ENCODE results near the gene HSH2D.
"Not testable (repeated sequence)": the region's sequence is repeated elsewhere in the genome, so short reads cannot be mapped to it uniquely, and the experiment has no call there.

Gene HSH2D

DNA sequence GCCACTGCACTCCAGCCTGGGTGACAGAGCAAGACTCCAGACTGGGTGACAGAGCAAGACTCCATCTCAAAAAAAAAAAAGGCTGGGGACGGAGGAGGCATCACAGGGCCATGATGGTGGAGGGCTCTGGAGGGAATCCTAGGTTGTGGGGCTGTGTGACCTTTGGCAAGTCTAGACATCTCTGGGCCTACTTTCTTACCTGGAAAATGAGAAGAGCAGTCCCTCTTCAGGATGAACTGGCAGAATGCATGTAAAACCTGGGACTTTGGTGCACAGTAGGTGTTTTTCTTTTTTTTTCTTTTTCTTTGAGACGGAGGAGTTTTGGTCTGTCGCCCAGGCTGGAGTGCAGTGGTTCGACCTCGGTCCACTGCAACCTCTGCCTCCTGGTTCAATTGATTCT is 16.2 kb downstream of the HSH2D start:
- DNase-seq, result no peak

DNA sequence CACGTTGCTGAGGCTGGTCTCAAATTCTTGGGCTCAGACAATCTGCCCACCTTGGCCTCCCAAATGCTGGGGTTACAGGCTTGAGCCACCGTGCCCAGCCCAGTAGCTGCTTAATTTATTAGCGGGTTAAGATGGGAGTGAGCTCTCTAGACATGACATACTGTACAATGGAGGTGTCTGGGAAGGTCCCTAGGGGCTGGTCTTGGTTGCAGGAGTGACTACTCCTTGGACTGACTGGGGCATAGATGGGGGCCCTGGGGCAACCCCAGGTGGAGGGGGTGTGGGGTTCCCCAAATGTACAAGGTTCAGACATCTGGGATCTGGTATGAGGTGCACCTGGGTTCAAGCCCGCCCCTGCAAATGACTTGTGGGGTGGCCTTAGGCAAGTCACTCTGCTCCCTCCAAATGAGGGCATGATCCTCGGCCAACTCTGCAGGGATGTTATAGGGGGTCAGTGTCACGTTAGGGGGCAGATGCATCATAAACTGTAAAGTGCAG is 17.0 kb downstream of the HSH2D start:
- no peak for DNase-seq

DNA sequence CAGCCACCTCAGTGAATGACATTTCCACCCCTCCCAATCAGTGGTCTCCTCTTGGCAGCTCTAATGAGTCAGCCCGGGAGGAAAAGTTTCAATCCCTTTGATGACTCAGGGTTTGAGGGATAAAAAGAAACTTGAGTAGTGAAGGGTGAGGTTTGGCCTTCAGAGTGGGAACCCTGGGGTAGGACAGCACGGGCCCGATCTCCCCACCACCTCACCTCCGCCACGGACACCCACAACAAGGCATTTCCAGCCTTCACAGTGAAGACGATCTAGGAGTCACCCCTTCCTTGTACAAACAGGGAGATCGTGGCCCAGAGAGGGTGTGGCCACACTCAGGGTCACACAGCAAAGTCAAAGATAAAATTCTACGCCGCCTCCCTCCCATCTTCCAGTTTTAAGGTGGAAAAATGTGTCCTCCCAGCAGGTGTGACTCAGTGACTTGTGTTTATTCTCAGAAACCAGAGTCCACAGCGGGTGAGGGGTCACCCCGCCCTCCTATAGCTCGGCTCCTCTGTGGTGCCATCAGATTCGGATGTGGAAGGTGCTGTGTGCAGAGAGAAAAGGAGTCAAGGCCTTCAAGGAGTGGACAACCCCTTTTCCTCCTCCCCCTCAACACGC is 17.6 kb downstream of the HSH2D start:
- DNase-seq, result no peak

DNA sequence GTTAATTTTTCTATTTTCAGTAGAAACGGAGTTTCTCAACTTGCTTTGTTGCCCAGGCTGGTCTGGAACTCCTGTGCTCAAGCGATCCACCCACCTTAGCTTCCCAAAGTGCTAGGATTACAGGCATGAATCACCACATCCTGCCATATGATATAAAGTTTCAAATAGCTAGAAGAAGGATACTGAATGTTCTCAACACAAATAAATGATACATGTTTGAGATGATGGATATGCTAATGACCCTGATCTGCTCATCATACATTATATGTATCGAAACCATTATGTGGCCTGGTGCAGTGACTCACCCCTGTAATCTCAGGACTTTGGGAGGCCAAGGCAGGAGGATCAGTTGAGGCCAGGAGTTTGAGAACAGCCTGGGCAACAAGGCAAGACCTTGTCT is 18.4 kb downstream of the HSH2D start:
- DNase-seq, result no peak

DNA sequence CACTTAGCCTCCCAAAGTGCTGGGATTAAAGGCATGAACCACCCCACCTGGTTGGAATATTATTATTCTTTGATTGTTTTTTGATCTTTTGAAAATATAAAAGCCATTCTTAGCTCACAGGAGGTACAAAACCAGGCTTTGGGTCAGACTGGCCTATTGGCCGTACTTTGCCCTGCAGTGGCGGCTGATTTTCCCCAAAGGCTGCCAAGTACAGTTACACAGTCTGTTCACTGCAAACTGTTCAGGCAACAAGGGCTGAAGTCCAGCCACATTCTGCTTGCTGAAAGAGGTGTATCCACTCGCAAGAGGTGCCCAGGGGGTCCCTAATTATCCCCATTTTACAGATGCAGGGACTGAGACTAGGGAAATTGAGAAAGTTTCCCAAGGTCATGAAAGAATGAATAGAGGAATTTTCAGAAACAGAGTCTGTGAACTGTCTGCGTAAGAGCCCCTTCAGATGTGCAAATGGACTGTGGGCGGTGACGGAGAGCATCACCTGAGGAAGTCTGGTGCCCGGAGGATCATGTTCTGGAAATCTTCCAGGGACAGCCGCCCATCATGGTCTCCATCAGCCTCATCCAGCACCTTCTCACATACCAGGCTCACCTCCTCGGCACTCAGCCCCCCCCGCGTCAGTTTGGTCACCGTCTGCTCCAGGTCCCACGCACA is 20.9 kb downstream of the HSH2D start:
- DNase-seq, result no peak

DNA sequence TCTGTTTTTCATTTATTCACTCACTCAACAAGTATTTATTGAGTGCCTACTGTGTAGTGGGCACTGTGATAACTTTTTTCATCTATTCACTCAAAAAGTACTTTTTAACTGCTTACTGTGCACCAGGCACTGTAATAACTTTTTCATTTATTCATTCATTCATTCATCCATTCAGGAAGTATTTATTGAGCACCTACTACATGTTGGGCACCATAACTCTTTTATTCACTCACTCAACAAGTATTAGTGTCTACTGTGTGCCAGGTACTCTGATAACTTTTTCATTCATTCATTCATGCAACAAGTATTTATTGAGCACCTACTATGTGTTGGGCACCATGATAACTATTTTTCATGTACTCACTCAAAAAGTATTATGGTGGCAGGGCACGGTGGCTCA is 22.9 kb downstream of the HSH2D start:
- DNase-seq, result no peak

DNA sequence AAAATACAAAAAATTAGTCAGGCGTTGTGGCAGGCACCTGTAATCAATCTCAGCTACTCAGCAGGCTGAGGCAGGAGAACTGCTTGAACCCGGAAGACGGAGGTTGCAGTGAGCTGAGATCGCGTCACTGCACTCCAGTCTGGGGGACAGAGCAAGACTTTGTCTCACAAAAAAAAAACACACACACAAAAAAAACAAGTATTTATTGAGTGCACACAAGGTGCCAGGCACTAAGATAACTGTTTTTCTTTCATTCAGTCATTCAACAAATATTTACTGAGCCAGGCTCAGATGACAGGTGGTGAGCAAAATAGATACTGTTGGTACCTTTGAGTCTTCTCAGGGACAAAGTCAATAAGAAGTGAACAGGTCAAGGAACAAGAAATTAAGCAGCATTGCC is 23.6 kb downstream of the HSH2D start:
- no peak for DNase-seq

DNA sequence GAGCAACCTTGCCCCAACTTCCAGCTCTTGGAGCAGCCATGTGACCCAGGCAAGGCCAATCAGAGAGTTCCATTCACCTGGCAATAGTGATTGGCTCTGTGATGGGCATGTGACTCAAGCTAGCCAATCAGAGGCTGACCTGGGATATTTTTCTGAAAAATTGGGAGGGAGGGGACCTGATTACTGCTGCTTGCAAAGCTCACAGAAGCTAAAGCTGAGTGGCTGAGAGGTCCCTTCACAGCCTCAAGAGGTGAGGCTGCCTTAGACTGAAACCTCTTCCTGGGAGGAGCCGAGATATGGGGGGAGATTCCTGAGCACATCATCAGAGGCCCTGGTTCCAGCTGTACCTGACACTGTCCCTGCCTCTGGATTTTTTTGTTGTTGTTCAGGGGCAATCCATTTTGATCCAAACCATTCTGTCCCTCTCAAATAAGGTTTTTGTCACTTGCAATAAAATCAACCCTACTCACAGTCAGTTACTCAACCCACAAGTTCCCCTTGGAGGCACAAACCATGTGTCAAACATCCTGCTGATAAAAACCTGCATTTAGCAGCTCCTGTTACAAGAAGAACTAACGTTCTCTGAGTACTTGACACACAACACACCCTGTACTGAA is 25.1 kb downstream of the HSH2D start:
- DNase-seq, result no peak

DNA sequence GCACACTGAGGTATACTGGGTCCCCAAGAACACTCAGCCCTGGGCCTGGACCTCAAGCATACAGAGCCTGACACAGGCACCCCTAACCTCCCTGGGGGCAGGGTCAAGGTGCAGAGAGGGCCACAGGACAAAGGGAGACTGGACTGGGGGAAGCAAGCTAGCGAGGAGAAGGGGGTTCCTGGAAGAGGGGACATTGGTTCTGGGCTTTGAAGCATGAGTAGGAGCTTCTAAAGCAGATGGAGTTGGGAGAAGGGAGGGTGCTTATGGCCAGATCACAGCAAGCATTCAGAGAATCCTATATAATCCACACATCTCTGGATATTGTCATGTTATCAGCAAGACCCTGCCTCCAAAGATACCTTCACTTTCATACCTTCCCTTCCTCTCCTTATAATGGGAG is 26.6 kb downstream of the HSH2D start:
- no peak for DNase-seq

DNA sequence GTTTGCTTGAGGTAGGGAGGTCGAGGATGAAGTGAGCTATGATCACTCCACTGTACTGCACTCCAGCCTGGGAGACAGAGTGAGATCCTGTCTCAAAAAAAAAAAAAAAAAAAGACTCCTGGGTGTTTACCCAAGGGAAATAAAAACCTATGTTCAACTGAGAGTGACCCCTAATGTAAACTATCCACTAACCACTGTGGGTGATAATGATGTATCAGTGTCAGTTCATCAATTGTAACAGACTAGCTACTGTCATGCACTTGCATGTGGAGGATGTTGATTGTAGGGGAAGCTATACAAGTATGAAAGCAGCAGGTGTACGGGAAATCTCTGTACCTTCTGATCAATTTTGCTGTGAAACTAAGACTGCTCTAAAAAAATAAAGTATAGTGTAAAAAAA is 32.5 kb downstream of the HSH2D start:
- DNase-seq, result no peak

DNA sequence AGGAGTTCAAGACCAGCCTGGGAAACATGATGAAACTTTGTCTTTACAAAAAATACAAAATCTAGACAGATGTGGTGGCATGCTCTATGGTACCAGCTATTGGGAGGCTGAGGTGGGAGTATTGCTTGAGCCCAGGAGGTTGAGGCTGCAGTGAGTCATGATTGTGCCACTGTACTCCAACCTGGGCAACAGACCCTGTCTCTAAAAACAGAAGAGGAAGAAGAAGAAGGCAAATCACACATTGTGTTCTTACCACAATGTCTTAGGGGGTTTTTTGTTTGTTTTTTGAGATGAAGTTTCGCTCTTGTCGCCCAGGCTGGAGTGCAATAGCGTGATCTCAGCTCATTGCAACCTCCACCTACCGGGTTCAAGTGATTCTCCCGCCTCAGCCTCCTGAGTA is 35.4 kb downstream of the HSH2D start:
- DNase-seq, result not testable (repeated sequence)

DNA sequence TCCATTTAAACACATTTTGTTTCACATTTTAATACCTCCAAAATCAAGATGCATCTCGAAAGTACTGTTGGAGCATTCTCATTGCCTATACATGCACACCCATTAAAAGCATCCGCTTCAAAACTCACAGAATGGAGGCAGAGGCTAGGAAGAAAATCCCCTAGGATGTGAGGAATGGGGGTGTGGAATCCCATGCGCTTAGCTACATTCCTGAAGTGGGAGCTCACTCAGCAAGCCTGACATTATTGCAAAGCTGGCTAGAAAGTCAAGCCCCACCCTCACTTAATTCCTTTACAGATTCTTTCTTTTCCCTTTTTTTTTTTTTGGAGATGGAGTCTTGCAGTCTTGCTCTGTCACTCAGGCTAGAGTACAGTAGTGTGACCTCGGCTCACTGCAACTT is 37.1 kb downstream of the HSH2D start:
- DNase-seq, result no peak

DNA sequence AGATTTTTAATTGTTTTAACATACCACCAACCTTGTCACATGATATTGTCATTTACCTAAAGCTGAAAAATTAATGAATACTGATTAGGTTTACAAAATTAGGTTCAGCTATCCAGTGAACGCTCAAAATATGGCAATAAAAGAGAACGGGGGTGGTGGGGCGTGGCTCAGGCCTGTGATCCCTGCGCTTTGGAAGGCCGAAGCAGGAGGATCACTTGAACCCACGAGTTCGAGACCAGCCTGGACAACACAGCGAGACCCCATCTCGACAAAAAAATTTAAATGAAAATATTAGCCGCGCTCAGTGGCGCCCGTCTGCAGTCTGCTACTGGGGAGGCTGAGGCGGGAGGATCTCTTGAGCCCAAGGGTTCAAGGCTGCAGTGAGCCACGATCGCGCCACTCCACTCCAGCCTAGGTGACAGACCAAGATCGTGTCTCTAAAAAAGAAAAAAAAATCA is 41.2 kb downstream of the HSH2D start:
- no peak for DNase-seq

DNA sequence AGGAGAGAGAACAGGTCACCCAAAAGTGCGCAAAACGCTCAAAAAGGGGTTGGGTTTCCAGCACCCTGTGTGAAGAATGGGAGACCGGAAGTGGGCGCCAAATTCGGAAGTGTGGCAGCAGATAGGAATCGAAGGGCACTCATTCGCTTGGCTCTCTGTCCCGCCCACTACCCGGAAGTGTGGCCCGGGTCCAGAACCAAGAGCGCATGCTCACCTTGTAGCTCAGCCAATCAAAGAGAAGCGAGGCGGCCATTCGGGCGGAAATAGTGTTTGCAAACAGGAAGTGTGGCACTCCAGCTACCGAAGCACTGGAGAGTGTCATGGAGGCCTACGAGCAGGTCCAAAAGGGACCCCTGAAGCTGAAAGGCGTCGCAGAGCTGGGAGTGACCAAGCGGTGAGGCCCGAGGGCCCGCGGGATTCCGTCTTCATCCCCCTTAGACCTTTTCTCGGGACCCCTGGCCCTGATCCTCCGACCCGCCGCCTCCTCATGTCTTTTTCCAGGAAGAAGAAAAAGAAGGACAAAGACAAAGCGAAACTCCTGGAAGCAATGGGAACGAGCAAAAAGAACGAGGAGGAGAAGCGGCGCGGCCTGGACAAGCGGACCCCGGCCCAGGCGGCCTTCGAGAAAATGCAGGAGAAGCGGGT is 41.8 kb downstream of the HSH2D start, which contains the start of gene FAM32A:
FAM32A (plus strand) TSS at position 288 of the 645 bp plus-strand sequence; CDS start at position 321, 33 bp downstream.
- peak; percentile 96 for DNase-seq

DNA sequence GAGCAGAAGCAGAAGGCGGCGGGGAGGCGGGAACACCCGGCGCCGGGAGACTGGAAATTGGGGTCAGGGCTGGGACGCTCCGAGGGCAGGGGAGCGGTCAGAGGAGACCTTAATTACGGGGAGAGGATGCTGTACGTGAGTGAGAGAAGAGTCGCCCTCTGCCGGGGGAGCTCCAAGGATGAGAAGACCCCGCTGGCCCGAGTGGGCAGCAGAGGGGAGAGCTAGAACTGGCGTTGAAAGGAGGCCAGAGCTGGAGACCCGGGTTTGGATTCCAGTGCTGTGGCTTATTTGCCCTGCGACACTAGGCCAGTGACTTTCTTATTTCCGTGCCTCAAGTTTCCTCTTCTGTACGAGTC is 42.3 kb downstream of the HSH2D start:
- peak; percentile 36 for DNase-seq

DNA sequence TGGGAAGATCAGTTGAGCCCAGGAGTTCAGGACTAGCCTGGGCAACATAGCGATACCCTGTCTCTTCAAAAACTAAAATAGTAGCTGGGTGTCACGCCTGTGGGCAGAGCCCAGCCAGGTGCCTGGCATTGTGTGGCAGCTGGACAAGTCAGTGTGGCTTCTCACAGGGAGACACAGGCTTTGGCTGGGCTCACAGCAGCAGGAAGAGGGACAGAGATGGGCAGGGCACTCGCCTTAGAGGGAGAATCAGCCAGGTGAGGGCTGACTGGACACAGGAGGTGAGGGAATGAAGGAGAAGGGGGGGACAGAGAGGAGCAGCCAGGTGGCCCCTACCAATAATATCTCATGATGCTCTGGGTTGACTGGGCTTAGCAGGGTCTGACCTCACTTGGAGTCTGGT is 45.0 kb downstream of the HSH2D start:
- DNase-seq, result no peak

DNA sequence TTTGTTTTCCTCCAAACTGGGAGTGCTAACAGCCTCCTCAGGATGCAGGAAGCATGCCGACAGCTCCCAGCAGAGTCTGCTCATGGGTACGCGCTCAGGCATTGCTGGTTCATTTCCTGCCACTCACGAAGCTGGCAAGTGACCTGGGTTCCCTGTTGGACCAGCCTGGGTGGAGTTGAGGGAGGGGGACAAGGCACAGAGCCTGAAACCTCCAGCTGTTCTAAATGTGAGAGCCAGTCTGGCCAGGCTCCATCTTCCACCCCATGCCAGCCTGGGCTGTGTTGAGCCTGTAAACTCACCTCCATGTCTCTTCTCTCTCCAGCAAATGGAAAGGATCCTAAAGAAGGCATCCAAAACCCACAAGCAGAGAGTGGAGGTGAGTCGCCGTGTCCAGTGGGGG is 46.7 kb downstream of the HSH2D start:
- DNase-seq, result no peak

DNA sequence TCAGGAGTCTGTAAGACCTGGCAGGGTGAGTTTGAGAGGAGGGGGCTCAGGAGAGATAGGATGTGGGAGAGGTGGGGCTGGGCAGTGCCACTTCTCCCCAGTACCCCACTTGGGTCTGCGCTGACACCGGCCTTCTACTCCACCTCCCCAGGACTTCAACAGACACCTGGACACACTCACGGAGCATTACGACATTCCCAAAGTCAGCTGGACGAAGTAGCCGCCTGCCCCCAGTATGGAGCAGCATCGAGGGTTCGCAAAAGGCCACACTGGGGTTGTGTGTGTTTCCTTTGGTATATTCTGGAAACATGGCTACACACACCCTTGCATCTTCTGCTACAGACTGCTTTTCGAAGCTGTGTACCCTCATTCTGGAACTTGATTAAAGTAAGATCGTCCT is 47.3 kb downstream of the HSH2D start:
- DNase-seq, result no peak

DNA sequence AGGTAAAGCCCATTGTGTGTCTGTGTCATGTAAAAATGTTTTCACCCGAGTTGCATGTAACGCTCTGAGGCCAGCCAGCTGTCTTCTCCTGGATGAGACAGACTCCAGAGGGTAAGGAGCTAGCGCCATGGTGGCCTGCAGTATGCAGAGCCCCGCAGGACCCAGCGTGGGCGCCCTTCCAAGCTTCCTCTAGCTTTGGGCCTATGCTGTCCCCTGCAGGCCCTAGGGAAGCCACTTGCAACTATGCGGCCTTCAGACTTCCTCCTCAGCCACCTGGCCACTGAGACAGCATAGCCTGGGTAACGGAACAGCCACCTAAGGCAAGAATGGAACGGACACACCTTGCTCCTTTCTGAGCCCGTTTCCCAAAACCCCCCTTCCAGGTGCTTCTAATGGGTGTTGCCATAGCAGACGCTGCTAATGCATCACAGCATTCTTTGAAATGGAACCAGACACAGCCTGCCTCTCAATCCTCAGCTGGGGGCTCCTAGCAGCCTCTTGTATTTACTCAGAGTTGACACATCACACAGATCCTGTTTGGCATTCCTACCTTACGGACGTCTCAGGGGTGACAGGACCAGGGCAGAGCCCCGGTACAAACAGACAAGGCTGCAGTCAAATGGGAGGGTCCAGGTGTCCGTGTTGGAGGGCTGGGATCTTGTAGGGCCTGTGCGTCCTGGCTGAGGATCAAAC is 47.9 kb downstream of the HSH2D start:
- DNase-seq, result no peak

DNA sequence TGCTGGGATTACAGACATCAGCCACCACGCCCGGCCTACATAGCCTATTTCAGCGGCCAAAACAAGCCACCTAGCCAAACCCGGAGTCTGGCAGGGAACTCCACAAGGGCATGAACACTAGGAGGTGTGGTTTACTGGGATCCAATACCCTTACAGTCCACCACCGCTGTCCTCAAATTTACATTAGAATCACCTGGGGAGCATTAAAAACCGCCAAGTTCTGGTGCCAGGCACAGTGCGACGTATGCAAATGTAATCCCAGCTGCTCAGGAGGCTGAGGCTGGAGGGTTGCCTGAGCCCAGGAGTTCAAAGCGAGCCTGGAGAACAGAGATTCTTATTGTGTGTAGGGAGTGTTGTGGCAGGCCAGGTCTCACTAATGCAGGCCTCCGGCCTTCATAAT is 50.0 kb downstream of the HSH2D start:
- no peak for DNase-seq

DNA sequence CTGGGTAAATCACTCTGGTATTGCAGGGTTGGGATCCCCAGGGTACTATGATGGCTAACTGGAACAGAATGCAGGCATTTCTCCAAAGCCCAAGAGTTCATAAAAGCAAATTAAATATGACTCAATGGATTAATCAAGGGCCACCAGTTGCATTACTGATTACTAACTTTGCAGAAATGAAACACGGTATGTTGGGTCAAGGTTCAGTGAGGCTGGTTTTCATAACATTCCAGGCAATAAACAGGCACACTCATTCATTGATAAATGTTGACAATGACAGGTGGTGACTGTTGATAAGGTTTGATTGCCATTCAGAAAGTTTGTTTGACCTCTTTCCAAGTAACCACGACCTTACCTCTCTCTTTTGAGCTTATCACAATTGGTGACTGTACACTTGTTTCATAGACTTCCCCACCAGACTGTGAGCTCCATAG is 53.7 kb downstream of the HSH2D start:
- no peak for DNase-seq

DNA sequence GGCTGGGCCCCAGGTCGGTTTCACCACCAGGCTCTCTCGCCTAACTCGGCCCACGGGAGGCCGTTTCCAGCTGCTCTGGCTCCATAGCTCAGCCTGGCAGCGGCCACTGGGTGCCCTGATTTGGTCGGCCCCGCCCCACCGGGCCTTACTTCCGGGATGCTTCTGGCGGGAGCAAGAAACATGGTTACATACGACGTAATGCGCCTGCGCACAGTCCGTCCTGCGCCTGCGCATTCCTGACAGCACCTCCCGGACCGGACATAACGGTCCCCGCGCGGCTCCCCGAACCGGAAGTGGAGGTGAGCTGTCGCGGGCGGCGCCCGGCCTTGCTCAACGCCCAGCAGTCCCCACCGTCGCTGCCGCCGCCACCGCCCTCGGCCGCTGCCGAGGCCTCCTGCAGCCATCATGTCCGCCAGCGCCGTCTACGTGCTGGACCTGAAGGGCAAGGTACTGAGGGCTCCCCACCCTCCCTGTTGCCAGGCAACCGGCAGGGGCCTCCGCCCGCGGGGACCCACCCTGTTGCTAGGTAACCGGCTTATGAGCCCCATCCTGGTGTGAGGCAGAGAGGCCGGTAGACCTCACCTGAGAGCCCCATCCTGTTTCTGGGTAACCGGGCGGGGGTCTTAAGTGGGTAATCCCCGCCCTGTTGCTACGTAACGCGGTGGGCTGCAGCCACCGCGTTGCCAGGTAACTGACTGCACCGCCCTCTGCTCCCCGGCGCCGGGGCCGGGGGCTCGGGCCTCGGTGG is 54.3 kb downstream of the HSH2D start, which contains the start of gene AP1M1:
AP1M1 (plus strand) TSS at position 290 of the 748 bp plus-strand sequence; CDS start at position 406, 116 bp downstream.
- peak; percentile 99 for DNase-seq

Data from stimulated activated CD4-positive, alpha-beta T cell treated with anti-CD3 and anti-CD28 coated beads, Interleukin-12 subunit alpha, Interleukin-12 subunit beta, amount 100 ng/mL, for 4 hours (primary cell).